HepG2 (cell line): Measurements from ENCODE around the gene CPAMD8. TPM values are rescaled to one million over a fixed set of nuclear protein-coding genes. Genes with fewer than 3 reads are reported as not detected.

Source experiments
- ARID2 ChIP-seq: sonication (generic); formaldehyde crosslinking; IDR thresholded peaks from 2 replicates; pipeline ENCODE4 v1.8.1; 2022; ENCODE audit warnings: mild to moderate bottlenecking, missing genetic modification reagents, borderline replicate concordance
- ATAD3A ChIP-seq: sonication (generic); formaldehyde crosslinking; IDR thresholded peaks from 2 replicates; pipeline ENCODE4 v1.4.0; 2020; ENCODE audit warnings: missing genetic modification reagents
- EED ChIP-seq: sonication (generic); formaldehyde crosslinking; IDR thresholded peaks from 2 replicates; pipeline ENCODE4 v1.5.0; 2020; ENCODE audit warnings: mild to moderate bottlenecking, missing genetic modification reagents
- MAX ChIP-seq: IDR thresholded peaks from 2 replicates; pipeline ENCODE4 v1.6.1; 2012; ENCODE audit warnings: inconsistent platforms
- MYC ChIP-seq: sonication (generic); formaldehyde crosslinking; IDR thresholded peaks from 2 replicates; pipeline ENCODE4 v1.9.0; 2021; ENCODE audit warnings: missing genetic modification reagents, borderline replicate concordance
- NCOA1 ChIP-seq: sonication (generic); formaldehyde crosslinking; IDR thresholded peaks from 2 replicates; pipeline ENCODE4 v1.9.0; 2021; ENCODE audit warnings: missing genetic modification reagents
- REL ChIP-seq: sonication (generic); formaldehyde crosslinking; conservative IDR thresholded peaks from 2 replicates; pipeline ENCODE4 v1.8.0; 2022; ENCODE audit warnings: mild to moderate bottlenecking, missing genetic modification reagents, moderate library complexity
- SRSF1 ChIP-seq: fragments of 200-400 bp; formaldehyde crosslinking; optimal IDR thresholded peaks from 2 replicates; pipeline ENCODE3; 2017; ENCODE audit warnings: mild to moderate bottlenecking, low read depth, low read length, moderate library complexity
- ZNF550 ChIP-seq: sonication (generic); formaldehyde crosslinking; IDR thresholded peaks from 2 replicates; pipeline ENCODE4 v1.4.0; 2020; ENCODE audit warnings: mild to moderate bottlenecking, missing genetic modification reagents, borderline replicate concordance
- ZNF768 ChIP-seq: sonication (generic); formaldehyde crosslinking; IDR thresholded peaks from 2 replicates; pipeline ENCODE4 v1.4.0; 2020; ENCODE audit warnings: missing genetic modification reagents
- ZSCAN22 ChIP-seq: sonication (generic); formaldehyde crosslinking; IDR thresholded peaks from 2 replicates; pipeline ENCODE4 v1.4.0; 2020; ENCODE audit warnings: mild to moderate bottlenecking, missing genetic modification reagents
- polyA plus RNA-seq, 8 experiments: library from polyadenylated mRNA; depleted of rRNA in 3 of 8; stranded (reverse) in 7 of 8; unstranded in 1 of 8; fragments of >200 nt; fragmentation: Illumina TruSeq in 4 of 8; extraction: Trizol in 4 of 8; gene quantifications; 2 replicates each; pipeline versions ENCODE4 v1.2.1 to v1.2.3, GENCODE V29; 2011 to 2016; ENCODE audit warnings: low read depth in 4 of 8, missing spikeins in 1 of 8, mixed read lengths in 1 of 8; ENCODE audit not compliant: insufficient read depth in 1 of 8
- total RNA-seq, 5 experiments: library from RNA; depleted of rRNA; stranded (reverse); fragments of >200 nt; fragmentation: Illumina TruSeq; extraction: Trizol; gene quantifications; 2 replicates each; pipeline ENCODE4 v1.2.3, GENCODE V29; 2016; ENCODE audit warnings: low read depth in 1 of 5
- TF ChIP-seq, protein P1 (sequence below): sonication (generic); formaldehyde crosslinking; IDR thresholded peaks from 2 replicates; pipeline ENCODE4 v1.4.0; 2020; ENCODE audit warnings: missing genetic modification reagents
- TF ChIP-seq, protein P2 (sequence below): sonication (generic); formaldehyde crosslinking; IDR thresholded peaks from 2 replicates; pipeline ENCODE4 v1.5.0; 2020; ENCODE audit warnings: mild to moderate bottlenecking, missing genetic modification reagents, moderate library complexity

CPAMD8 gene
- total and polyA plus RNA-seq, 2 of the 13 experiments (the other 11 are each of a cell fraction or from before 2014, with no cell fraction given), result 0.29 to 0.34 TPM

DNA sequence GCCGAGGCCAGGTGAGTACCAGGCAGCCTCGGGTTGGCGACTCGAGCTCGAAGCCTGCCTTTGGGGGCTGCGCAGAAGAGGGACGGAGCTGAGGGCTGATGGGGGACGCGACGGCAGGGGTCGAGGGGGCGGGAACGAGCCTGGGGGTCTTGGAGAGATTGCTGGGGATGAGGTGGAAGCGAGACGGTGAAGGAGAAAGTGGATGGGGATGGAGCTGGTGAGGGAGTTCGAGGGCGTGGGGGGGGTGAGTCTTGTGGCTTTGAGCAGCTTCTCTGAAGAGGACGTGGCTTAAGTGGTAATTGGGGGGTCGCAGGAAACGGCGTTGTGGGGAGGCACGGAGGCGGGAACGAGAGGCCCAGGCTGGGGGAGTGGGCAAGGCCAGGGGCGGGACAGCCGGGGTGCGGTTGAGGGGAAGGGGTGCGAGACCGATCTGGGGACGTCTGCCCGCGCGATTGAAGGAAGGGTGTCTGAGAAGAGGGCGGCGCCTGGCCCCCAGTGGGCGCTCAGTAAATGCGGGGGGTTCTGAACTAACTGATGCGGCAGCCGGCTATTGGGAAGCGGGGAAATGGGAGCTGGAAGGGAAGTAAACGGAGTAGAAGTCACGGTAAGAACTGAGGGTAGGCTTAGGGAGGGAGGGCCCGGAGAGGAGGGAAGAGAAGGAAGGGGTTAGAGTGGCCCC, 49.4 kb upstream of the CPAMD8 start (continued):
- TF ChIP-seq REL (CRISPR knock-in tag) (0 out of 2 replicates have a peak, but pooled peaks have one; percentile 3), ZNF550 (CRISPR knock-in tag) (no peak), SRSF1 (peak; percentile 38), MYC (CRISPR knock-in tag) (peak; percentile 23; the same call in 1 of the 2 replicates), EED (peak; percentile 36; the same call in 1 of the 2 replicates), ARID2 (CRISPR knock-in tag) (peak; percentile 67; the same call in 1 of the 2 replicates), MAX (peak; percentile 9; the same call in 1 of the 2 replicates), ATAD3A (CRISPR knock-in tag) (no peak), NCOA1 (CRISPR knock-in tag) (no peak), ZNF768 (CRISPR knock-in tag) (peak; percentile 30; the same call in 1 of the 2 replicates), ZSCAN22 (CRISPR knock-in tag) (0 out of 2 replicates have a peak, but pooled peaks have one; percentile 10)
- TF ChIP-seq, protein P1, sequence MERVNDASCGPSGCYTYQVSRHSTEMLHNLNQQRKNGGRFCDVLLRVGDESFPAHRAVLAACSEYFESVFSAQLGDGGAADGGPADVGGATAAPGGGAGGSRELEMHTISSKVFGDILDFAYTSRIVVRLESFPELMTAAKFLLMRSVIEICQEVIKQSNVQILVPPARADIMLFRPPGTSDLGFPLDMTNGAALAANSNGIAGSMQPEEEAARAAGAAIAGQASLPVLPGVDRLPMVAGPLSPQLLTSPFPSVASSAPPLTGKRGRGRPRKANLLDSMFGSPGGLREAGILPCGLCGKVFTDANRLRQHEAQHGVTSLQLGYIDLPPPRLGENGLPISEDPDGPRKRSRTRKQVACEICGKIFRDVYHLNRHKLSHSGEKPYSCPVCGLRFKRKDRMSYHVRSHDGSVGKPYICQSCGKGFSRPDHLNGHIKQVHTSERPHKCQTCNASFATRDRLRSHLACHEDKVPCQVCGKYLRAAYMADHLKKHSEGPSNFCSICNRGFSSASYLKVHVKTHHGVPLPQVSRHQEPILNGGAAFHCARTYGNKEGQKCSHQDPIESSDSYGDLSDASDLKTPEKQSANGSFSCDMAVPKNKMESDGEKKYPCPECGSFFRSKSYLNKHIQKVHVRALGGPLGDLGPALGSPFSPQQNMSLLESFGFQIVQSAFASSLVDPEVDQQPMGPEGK (CRISPR knock-in tag), result peak; percentile 61; the same call in 1 of the 2 replicates
- TF ChIP-seq, protein P2, sequence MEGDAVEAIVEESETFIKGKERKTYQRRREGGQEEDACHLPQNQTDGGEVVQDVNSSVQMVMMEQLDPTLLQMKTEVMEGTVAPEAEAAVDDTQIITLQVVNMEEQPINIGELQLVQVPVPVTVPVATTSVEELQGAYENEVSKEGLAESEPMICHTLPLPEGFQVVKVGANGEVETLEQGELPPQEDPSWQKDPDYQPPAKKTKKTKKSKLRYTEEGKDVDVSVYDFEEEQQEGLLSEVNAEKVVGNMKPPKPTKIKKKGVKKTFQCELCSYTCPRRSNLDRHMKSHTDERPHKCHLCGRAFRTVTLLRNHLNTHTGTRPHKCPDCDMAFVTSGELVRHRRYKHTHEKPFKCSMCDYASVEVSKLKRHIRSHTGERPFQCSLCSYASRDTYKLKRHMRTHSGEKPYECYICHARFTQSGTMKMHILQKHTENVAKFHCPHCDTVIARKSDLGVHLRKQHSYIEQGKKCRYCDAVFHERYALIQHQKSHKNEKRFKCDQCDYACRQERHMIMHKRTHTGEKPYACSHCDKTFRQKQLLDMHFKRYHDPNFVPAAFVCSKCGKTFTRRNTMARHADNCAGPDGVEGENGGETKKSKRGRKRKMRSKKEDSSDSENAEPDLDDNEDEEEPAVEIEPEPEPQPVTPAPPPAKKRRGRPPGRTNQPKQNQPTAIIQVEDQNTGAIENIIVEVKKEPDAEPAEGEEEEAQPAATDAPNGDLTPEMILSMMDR (CRISPR knock-in tag), result 0 out of 2 replicates have a peak, but pooled peaks have one; percentile 8
